BJ (cell line): ENCODE data around the gene BANP. TPM values are rescaled to one million over a fixed set of nuclear protein-coding genes. Genes with fewer than 3 reads are reported as not detected.
"Not testable (repeated sequence)": the region's sequence is repeated elsewhere in the genome, so short reads cannot be mapped to it uniquely, and the experiment has no call there.

ENCODE experiments used
- CTCF ChIA-PET: fragments of 350-600 bp; formaldehyde crosslinking; extraction: SDS; loops from one replicate; lab custom pipeline; 2021; ENCODE audit warnings: antibody characterized with exemption, inconsistent platforms; lab: Yijun Ruan, JAX
- POLR2A ChIA-PET: fragments of 300-600 bp; sonication (Branson Sonifier 250); formaldehyde crosslinking; extraction: SDS; loops from one replicate; lab custom pipeline; 2021; ENCODE audit warnings: antibody characterized with exemption; lab: Charles Lee
- DNase-seq: peaks from one replicate; pipeline ENCODE4 v3.0.0-alpha.2; 2011; ENCODE audit warnings: low read depth
- H3K27me3 ChIP-seq: 2 replicates; pipeline ENCODE4 v1.6.0; 2011; ENCODE audit warnings: low read length; ENCODE audit not compliant: control insufficient read depth, insufficient read depth
- H3K36me3 ChIP-seq: 2 replicates; pipeline ENCODE4 v1.5.1; 2011; ENCODE audit warnings: low read length; ENCODE audit not compliant: control insufficient read depth, insufficient read depth
- H3K4me3 ChIP-seq: 2 replicates; pipeline ENCODE4 v1.5.1; 2011; ENCODE audit warnings: low read depth, mild to moderate bottlenecking, control low read depth, low read length
- CTCF ChIP-seq: IDR thresholded peaks from 2 replicates; pipeline ENCODE4 v1.5.1; 2011; ENCODE audit warnings: low read depth, mild to moderate bottlenecking, control low read depth, inconsistent platforms, low read length, moderate library complexity; ENCODE audit not compliant: insufficient read depth
- polyA plus RNA-seq: library from polyadenylated mRNA; depleted of rRNA; stranded (reverse); fragments of >200 nt; gene quantifications from 2 replicates; pipeline ENCODE4 v1.2.3, GENCODE V29; 2011

BANP gene
- polyA plus RNA-seq, 1 experiment, result 16.5 TPM

GRCh38 chr16:88017587-88018101 is 66.4 kb downstream of the BANP start:
- ChIA-PET CTCF (no interaction called here), POLR2A (no interaction called here)
- no peak for DNase-seq
- no peaks in the 10 kb centered on the region for H3K27me3 ChIP-seq
- H3K4me3 ChIP-seq, result no peak overlapping the region
- no peaks in the 10 kb centered on the region for H3K36me3 ChIP-seq
- no peak for TF ChIP-seq CTCF

- CTCF ChIA-PET, H3K27me3 ChIP-seq, DNase-seq, H3K36me3 ChIP-seq, POLR2A ChIA-PET, H3K4me3 ChIP-seq: not testable (repeated sequence)
These were observed 67.1 kb downstream of the BANP start for GRCh38 chr16:88018382-88018781.

GRCh38 chr16:88019041-88019820 is 68.0 kb downstream of the BANP start:
- H3K27me3 ChIP-seq, H3K36me3 ChIP-seq, H3K4me3 ChIP-seq, CTCF ChIA-PET, DNase-seq, POLR2A ChIA-PET: not testable (repeated sequence)

- CTCF ChIA-PET, result no interaction called here
- Histone ChIP-seq H3K36me3 (peaks cover 2% of the 10 kb centered on the region; the same call in 1 of the 2 replicates), H3K27me3 (no peaks in the 10 kb centered on the region), H3K4me3 (no peak overlapping the region)
- POLR2A ChIA-PET, result no interaction called here
- no peak for TF ChIP-seq CTCF
- DNase-seq, result no peak
These were observed 68.7 kb downstream of the BANP start for GRCh38 chr16:88019821-88020515.

- CTCF ChIA-PET, result interaction anchor here (0.6 kb wide), 1 partner anchor 325 kb away, joined by 3 read pairs; no protein-coding TSS in a partner anchor
- no peak for TF ChIP-seq CTCF
- H3K36me3 ChIP-seq, result peaks cover 2% of the 10 kb centered on the region; the same call in 1 of the 2 replicates
These were observed 69.3 kb downstream of the BANP start for GRCh38 chr16:88020516-88020885.

GRCh38 chr16:88021041-88021970 is 70.1 kb downstream of the BANP start:
- H3K36me3 ChIP-seq, POLR2A ChIA-PET, H3K27me3 ChIP-seq, H3K4me3 ChIP-seq, DNase-seq: not testable (repeated sequence)
- CTCF ChIA-PET, result interaction anchor here (0.6 kb wide), 1 partner anchor 324 kb away, joined by 3 read pairs; no protein-coding TSS in a partner anchor

More at GRCh38 chr16:88020516-88020885, 69.3 kb downstream of the BANP start:
- H3K4me3 ChIP-seq, result no peak overlapping the region
- DNase-seq, result no peak
- H3K27me3 ChIP-seq, result no peaks in the 10 kb centered on the region
- POLR2A ChIA-PET, result no interaction called here
